Activated T-helper 2 cell treated with anti-CD3 and anti-CD28 coated beads, Interferon-gamma antibody, Interleukin-2, Interleukin-4, amounts not matched to agents 10 μg/mL and 5 μg/mL and 100 μg/mL, durations not matched to agents 14 hours and 24 hours and 36 hours (primary cell): ENCODE measurements around the gene TMEM87B. TPM values are rescaled to one million over a fixed set of nuclear protein-coding genes. Genes with fewer than 3 reads are reported as not detected.
"Not testable (repeated sequence)": the region's sequence is repeated elsewhere in the genome, so short reads cannot be mapped to it uniquely, and the experiment has no call there.

Source experiments
- DNase-seq: peaks from one replicate; pipeline ENCODE4 v3.0.0; 2021; ENCODE audit warnings: low spot score
- H3K27ac Mint-ChIP-seq: one replicate; pipeline ENCODE4 v1.8.0; 2021; ENCODE audit warnings: mixed read lengths
- H3K27me3 Mint-ChIP-seq: one replicate; pipeline ENCODE4 v1.8.0; 2021; ENCODE audit warnings: low read depth, mixed read lengths
- H3K36me3 Mint-ChIP-seq: one replicate; pipeline ENCODE4 v1.8.0; 2021; ENCODE audit warnings: low read depth, mixed read lengths
- H3K4me1 Mint-ChIP-seq: one replicate; pipeline ENCODE4 v1.8.0; 2021; ENCODE audit warnings: low read depth, mixed read lengths
- H3K4me3 Mint-ChIP-seq: one replicate; pipeline ENCODE4 v1.8.0; 2021; ENCODE audit warnings: low read depth, mild to moderate bottlenecking, moderate library complexity, mixed read lengths
- H3K9me3 Mint-ChIP-seq: one replicate; pipeline ENCODE4 v1.8.0; 2021; ENCODE audit warnings: mixed read lengths
- intact Hi-C: fragments of 100-400 bp; cut with micrococcal nuclease; formaldehyde crosslinking; loops from one replicate; pipeline ENCODE4 v1.15.1; 2023
- total RNA-seq: library from RNA; stranded (reverse); gene quantifications from 2 replicates; pipeline ENCODE4 v1.2.3, GENCODE V29; 2022

TMEM87B gene
- total RNA-seq, 1 donor from 2014 or later = 16.5 TPM

- Mint-ChIP-seq H3K9me3 (no peaks in the 10 kb centered on the region), H3K27me3 (no peaks in the 10 kb centered on the region), H3K4me3 (no peak overlapping the region), H3K4me1 (no peaks in the 10 kb centered on the region), H3K27ac (no peak overlapping the region), H3K36me3 (peaks cover 84% of the 10 kb centered on the region)
- intact Hi-C loops = no loop called here
- DNase-seq = no peak
These were observed 31.0 kb downstream of the TMEM87B start for GRCh38 chr2:112085916-112086669.

DNA sequence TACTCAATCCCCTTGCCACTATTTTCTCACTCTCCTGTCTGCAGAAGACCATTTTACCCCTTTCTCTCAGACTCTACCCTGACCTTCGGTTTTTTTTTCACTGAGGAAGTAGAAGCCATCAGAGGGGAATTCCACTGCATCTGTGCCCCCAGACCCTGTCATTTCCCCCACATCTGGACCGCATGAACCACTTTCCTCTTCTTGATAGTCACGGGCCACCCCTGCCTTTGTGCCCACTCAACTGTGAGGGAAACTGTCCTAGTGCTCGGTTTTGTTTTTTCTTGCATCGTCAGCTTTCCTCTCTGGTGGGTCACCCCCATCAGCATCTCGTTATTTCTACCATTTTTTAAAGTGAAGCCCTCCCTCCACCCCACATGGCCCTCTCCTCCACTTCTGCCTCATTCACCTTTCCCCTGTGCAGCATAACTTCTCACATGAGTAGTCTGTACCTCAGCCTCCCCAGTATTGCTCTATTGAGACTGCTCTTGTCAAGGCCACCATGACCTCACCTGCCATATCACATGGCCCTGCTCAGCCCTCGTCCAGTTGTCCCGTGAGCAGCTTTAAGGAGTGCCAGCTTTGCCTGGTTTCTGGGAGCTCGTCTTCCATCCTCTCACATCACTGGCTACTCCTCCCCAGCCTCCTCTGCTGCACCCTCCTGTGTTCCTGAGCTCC lies 32.4 kb downstream of the TMEM87B start:
- intact Hi-C loops = no loop called here
- peaks cover 80% of the 10 kb centered on the region for H3K36me3 Mint-ChIP-seq
- H3K4me1 Mint-ChIP-seq = peaks cover 6% of the 10 kb centered on the region
- H3K27me3 Mint-ChIP-seq = no peaks in the 10 kb centered on the region
- H3K9me3 Mint-ChIP-seq = no peaks in the 10 kb centered on the region
- H3K4me3 Mint-ChIP-seq = no peak overlapping the region
- DNase-seq = no peak
- H3K27ac Mint-ChIP-seq = no peak overlapping the region

- DNase-seq = no peak
- peaks cover 12% of the 10 kb centered on the region for H3K4me1 Mint-ChIP-seq
- H3K4me3 Mint-ChIP-seq = no peak overlapping the region
- intact Hi-C loops = no loop called here
- H3K27ac Mint-ChIP-seq = no peak overlapping the region
- H3K27me3 Mint-ChIP-seq = no peaks in the 10 kb centered on the region
- H3K9me3 Mint-ChIP-seq = no peaks in the 10 kb centered on the region
- peaks cover 66% of the 10 kb centered on the region for H3K36me3 Mint-ChIP-seq
These were observed 34.3 kb downstream of the TMEM87B start for GRCh38 chr2:112089375-112089774.

- Mint-ChIP-seq H3K36me3 (peaks cover 52% of the 10 kb centered on the region), H3K4me3 (no peak overlapping the region)
- DNase-seq = no peak
These were observed 37.4 kb downstream of the TMEM87B start for GRCh38 chr2:112092286-112093041.

DNA sequence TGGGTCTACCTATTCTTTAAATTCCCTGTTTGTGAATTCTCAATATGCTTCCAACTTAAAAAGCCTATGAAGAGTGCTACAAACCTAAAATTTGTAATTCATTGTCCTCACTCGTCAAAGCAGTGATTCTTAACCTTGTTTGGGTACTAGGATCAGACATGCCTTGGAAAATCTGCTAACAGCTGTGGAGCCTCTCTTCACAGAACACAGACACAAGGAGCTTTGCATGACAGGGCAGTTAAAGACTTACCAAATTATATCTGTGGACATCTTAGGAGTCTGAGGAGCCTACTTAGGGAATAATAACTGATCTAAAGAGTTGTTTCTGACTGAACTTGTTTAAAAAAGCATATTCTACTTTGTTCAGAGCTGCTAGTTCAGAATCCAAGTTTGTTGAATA lies 38.1 kb downstream of the TMEM87B start:
- Mint-ChIP-seq H3K4me3 (no peak overlapping the region), H3K4me1 (peaks cover 14% of the 10 kb centered on the region), H3K36me3 (peaks cover 52% of the 10 kb centered on the region), H3K27me3 (no peaks in the 10 kb centered on the region), H3K9me3 (no peaks in the 10 kb centered on the region), H3K27ac (no peak overlapping the region)
- intact Hi-C loops = no loop called here
- no peak for DNase-seq

More at GRCh38 chr2:112092286-112093041, 37.4 kb downstream of the TMEM87B start:
- intact Hi-C loops = no loop called here
- no peak overlapping the region for H3K27ac Mint-ChIP-seq
- no peaks in the 10 kb centered on the region for H3K27me3 Mint-ChIP-seq
- no peaks in the 10 kb centered on the region for H3K9me3 Mint-ChIP-seq
- peaks cover 14% of the 10 kb centered on the region for H3K4me1 Mint-ChIP-seq

- no peaks in the 10 kb centered on the region for H3K27me3 Mint-ChIP-seq
- DNase-seq = no peak
- peaks cover 14% of the 10 kb centered on the region for H3K4me1 Mint-ChIP-seq
- no peak overlapping the region for H3K27ac Mint-ChIP-seq
- H3K36me3 Mint-ChIP-seq = peaks cover 48% of the 10 kb centered on the region
- intact Hi-C loops = no loop called here
- H3K4me3 Mint-ChIP-seq = no peak overlapping the region
- H3K9me3 Mint-ChIP-seq = no peaks in the 10 kb centered on the region
These were observed 40.6 kb downstream of the TMEM87B start for GRCh38 chr2:112095681-112096080.

GRCh38 chr2:112096098-112096497 lies 41.0 kb downstream of the TMEM87B start:
- intact Hi-C loops = no loop called here

GRCh38 chr2:112108178-112108832 lies 53.2 kb downstream of the TMEM87B start:
- H3K4me1 Mint-ChIP-seq = peaks cover 6% of the 10 kb centered on the region
- H3K9me3 Mint-ChIP-seq = peaks cover 46% of the 10 kb centered on the region
- H3K27me3 Mint-ChIP-seq = no peaks in the 10 kb centered on the region
- H3K4me3 Mint-ChIP-seq = no peak overlapping the region
- peak overlapping the region; percentile 51 for H3K27ac Mint-ChIP-seq
- peaks cover 82% of the 10 kb centered on the region for H3K36me3 Mint-ChIP-seq
- DNase-seq = no peak
- intact Hi-C loops = no loop called here

More at GRCh38 chr2:112096098-112096497, 41.0 kb downstream of the TMEM87B start:
- peaks cover 44% of the 10 kb centered on the region for H3K36me3 Mint-ChIP-seq
- H3K4me1 Mint-ChIP-seq = peaks cover 14% of the 10 kb centered on the region
- H3K27me3 Mint-ChIP-seq = no peaks in the 10 kb centered on the region
- H3K27ac Mint-ChIP-seq = no peak overlapping the region
- no peak overlapping the region for H3K4me3 Mint-ChIP-seq
- H3K9me3 Mint-ChIP-seq = no peaks in the 10 kb centered on the region
- no peak for DNase-seq

- peaks cover 74% of the 10 kb centered on the region for H3K36me3 Mint-ChIP-seq
- no peak for DNase-seq
- H3K27ac Mint-ChIP-seq = no peak overlapping the region
- peaks cover 5% of the 10 kb centered on the region for H3K4me1 Mint-ChIP-seq
- no peaks in the 10 kb centered on the region for H3K27me3 Mint-ChIP-seq
- peaks cover 46% of the 10 kb centered on the region for H3K9me3 Mint-ChIP-seq
- no peak overlapping the region for H3K4me3 Mint-ChIP-seq
- intact Hi-C loops = no loop called here
These were observed 54.2 kb downstream of the TMEM87B start for GRCh38 chr2:112109278-112109677.

DNA sequence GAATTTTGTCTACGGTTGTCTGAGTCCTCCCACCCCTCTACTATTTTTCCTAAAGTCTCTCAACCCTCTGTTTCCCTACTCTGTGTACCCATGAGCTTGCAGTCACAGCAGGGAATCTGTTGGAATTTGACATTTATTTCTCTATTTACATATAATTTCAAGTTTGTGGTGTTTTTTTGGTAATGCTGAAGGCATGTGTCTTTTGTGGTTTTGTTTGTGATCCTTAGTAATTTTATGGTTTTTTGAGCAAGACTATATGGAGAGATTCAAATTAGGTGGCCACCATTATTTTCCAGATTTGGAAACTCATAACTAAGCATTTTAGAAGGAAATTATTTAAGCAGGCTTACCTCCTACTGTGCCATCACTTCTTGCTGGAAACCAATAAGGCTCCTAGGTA lies 55.9 kb downstream of the TMEM87B start:
- H3K36me3 Mint-ChIP-seq = peaks cover 70% of the 10 kb centered on the region
- H3K27ac Mint-ChIP-seq = no peak overlapping the region
- peaks cover 46% of the 10 kb centered on the region for H3K9me3 Mint-ChIP-seq
- H3K4me1 Mint-ChIP-seq = peaks cover 5% of the 10 kb centered on the region
- no peak for DNase-seq
- no peak overlapping the region for H3K4me3 Mint-ChIP-seq
- H3K27me3 Mint-ChIP-seq = no peaks in the 10 kb centered on the region
- intact Hi-C loops = no loop called here

- intact Hi-C loops, H3K27ac Mint-ChIP-seq, H3K27me3 Mint-ChIP-seq, DNase-seq, H3K4me1 Mint-ChIP-seq, H3K4me3 Mint-ChIP-seq: not testable (repeated sequence)
- Mint-ChIP-seq H3K9me3 (peaks cover 45% of the 10 kb centered on the region), H3K36me3 (peaks cover 60% of the 10 kb centered on the region)
These were observed 58.3 kb downstream of the TMEM87B start for GRCh38 chr2:112113354-112113753.

DNA sequence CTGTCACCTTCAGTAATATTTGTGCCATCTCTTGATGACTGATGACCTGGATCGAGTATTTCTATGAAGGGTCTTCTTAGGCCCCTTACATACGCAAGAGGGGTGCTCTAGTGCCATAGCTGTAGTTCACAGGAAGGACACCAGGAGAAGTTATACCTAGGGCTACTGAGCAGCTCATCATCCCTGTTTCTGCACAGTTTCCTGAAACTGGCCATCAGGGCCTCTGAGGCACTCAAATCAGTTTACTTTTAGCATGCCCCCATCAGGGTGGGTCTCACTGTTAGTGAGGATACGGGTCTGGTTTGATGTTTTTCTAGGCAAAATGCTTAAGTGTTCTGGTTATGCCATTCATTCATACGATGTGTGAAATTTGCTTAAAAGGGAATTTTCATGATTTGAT lies 63.1 kb downstream of the TMEM87B start:
- peaks cover 21% of the 10 kb centered on the region for H3K36me3 Mint-ChIP-seq
- no peak overlapping the region for H3K4me3 Mint-ChIP-seq
- peaks cover 3% of the 10 kb centered on the region for H3K4me1 Mint-ChIP-seq
- no peaks in the 10 kb centered on the region for H3K27me3 Mint-ChIP-seq
- intact Hi-C loops = no loop called here
- H3K9me3 Mint-ChIP-seq = peaks cover 1% of the 10 kb centered on the region
- no peak overlapping the region for H3K27ac Mint-ChIP-seq
- no peak for DNase-seq
